ENCODE measurements around the gene EIF4E.

GRCh38 chr4:98945297-98945850 is 16.4 kb upstream of the EIF4E start:
- TF ChIP-seq FOXM1 (IDR thresholded peaks at IDR 0.05; ENCODE audit: borderline replicate concordance) = no peak
- TF ChIP-seq BHLHE40 (IDR thresholded peaks at IDR 0.05; ENCODE audit: borderline replicate concordance) = no peak
- no peak for TF ChIP-seq NFRKB (IDR thresholded peaks at IDR 0.05)
- no peak for TF ChIP-seq PKNOX1 (IDR thresholded peaks at IDR 0.05)
- TF ChIP-seq SP1 (IDR thresholded peaks at IDR 0.05) = no peak
- TF ChIP-seq SUZ12 (IDR thresholded peaks at IDR 0.05) = no peak
- no peak for TF ChIP-seq FOXK2 (IDR thresholded peaks at IDR 0.05)
- TF ChIP-seq CTBP1 (IDR thresholded peaks at IDR 0.05; ENCODE audit: borderline replicate concordance) = no peak
- no peak for TF ChIP-seq L3MBTL2 (conservative IDR thresholded peaks at IDR 0.05)
- no peak for TF ChIP-seq FOXA1 (IDR thresholded peaks at IDR 0.05)
- TF ChIP-seq ELF4 (IDR thresholded peaks at IDR 0.05) = no peak
- TF ChIP-seq ZNF384 (IDR thresholded peaks at IDR 0.05) = no peak
- no peak for TF ChIP-seq TARDBP (IDR thresholded peaks at IDR 0.05)
